HUES48 (cell line): ENCODE measurements around the gene ITPR1.

Experiments
- H3K27ac ChIP-seq: one replicate; pipeline ENCODE4 v1.7.0; 2013; ENCODE audit warnings: low read depth, low read length, inconsistent platforms
- H3K27me3 ChIP-seq: 2 replicates; pipeline ENCODE4 v1.6.1; 2013; ENCODE audit warnings: mild to moderate bottlenecking, low read length; ENCODE audit not compliant: control insufficient read depth, insufficient read depth
- H3K36me3 ChIP-seq: 2 replicates; pipeline ENCODE4 v1.6.1; 2013; ENCODE audit warnings: low read length; ENCODE audit not compliant: control insufficient read depth, insufficient read depth
- H3K4me1 ChIP-seq: 2 replicates; pipeline ENCODE4 v1.6.1; 2013; ENCODE audit warnings: mild to moderate bottlenecking, low read length; ENCODE audit not compliant: control insufficient read depth, insufficient read depth
- H3K4me3 ChIP-seq: 2 replicates; pipeline ENCODE4 v1.5.1; 2013; ENCODE audit warnings: mild to moderate bottlenecking, low read depth, low read length
- H3K9ac ChIP-seq: 2 replicates; pipeline ENCODE4 v1.6.1; 2013; ENCODE audit warnings: mild to moderate bottlenecking, low read depth, low read length, moderate library complexity
- H3K9me3 ChIP-seq: 2 replicates; pipeline ENCODE4 v1.6.1; 2013; ENCODE audit warnings: low read length; ENCODE audit not compliant: control insufficient read depth, insufficient read depth

The ITPR1 gene

GRCh38 chr3:4826237-4827100, 333.3 kb downstream of the ITPR1 start:
- Histone ChIP-seq H3K9me3 (no peaks in the 10 kb centered on the region), H3K27ac (no peak overlapping the region), H3K36me3 (no peaks in the 10 kb centered on the region), H3K4me3 (no peak overlapping the region), H3K9ac (no peak overlapping the region), H3K27me3 (no peaks in the 10 kb centered on the region), H3K4me1 (peaks cover 14% of the 10 kb centered on the region)

- no peaks in the 10 kb centered on the region for H3K27me3 ChIP-seq
- no peak overlapping the region for H3K4me3 ChIP-seq
- peaks cover 14% of the 10 kb centered on the region for H3K4me1 ChIP-seq
- no peak overlapping the region for H3K27ac ChIP-seq
- no peaks in the 10 kb centered on the region for H3K36me3 ChIP-seq
- no peaks in the 10 kb centered on the region for H3K9me3 ChIP-seq
- H3K9ac ChIP-seq: no peak overlapping the region
Observed at GRCh38 chr3:4827767-4828166, 334.6 kb downstream of the ITPR1 start.

- no peak overlapping the region for H3K9ac ChIP-seq
- no peaks in the 10 kb centered on the region for H3K27me3 ChIP-seq
- no peaks in the 10 kb centered on the region for H3K9me3 ChIP-seq
- H3K27ac ChIP-seq: no peak overlapping the region
- H3K36me3 ChIP-seq: no peaks in the 10 kb centered on the region
- H3K4me1 ChIP-seq: peaks cover 14% of the 10 kb centered on the region
- H3K4me3 ChIP-seq: no peak overlapping the region
Observed at GRCh38 chr3:4828279-4829030, 335.3 kb downstream of the ITPR1 start.

- no peaks in the 10 kb centered on the region for H3K9me3 ChIP-seq
- H3K27me3 ChIP-seq: no peaks in the 10 kb centered on the region
- no peak overlapping the region for H3K4me3 ChIP-seq
- H3K4me1 ChIP-seq: peaks cover 14% of the 10 kb centered on the region
- no peaks in the 10 kb centered on the region for H3K36me3 ChIP-seq
- H3K9ac ChIP-seq: no peak overlapping the region
- no peak overlapping the region for H3K27ac ChIP-seq
Observed at GRCh38 chr3:4829031-4829394, 335.9 kb downstream of the ITPR1 start.

- Histone ChIP-seq H3K27ac (no peak overlapping the region), H3K27me3 (no peaks in the 10 kb centered on the region), H3K36me3 (no peaks in the 10 kb centered on the region), H3K4me1 (peaks cover 5% of the 10 kb centered on the region; the same call in 1 of the 2 replicates), H3K9me3 (no peaks in the 10 kb centered on the region), H3K4me3 (no peak overlapping the region), H3K9ac (no peak overlapping the region)
Observed at GRCh38 chr3:4830586-4830914, 337.4 kb downstream of the ITPR1 start.

GRCh38 chr3:4831580-4831950, 338.4 kb downstream of the ITPR1 start:
- H3K9me3 ChIP-seq: no peaks in the 10 kb centered on the region
- H3K27ac ChIP-seq: no peak overlapping the region
- no peaks in the 10 kb centered on the region for H3K27me3 ChIP-seq
- H3K4me3 ChIP-seq: no peak overlapping the region
- H3K9ac ChIP-seq: no peak overlapping the region
- H3K4me1 ChIP-seq: 0 out of 2 replicates have a peak, but pooled peaks cover 3% of the 10 kb centered on the region
- H3K36me3 ChIP-seq: no peaks in the 10 kb centered on the region

- Histone ChIP-seq H3K9ac (no peak overlapping the region), H3K4me1 (0 out of 2 replicates have a peak, but pooled peaks cover 3% of the 10 kb centered on the region), H3K36me3 (no peaks in the 10 kb centered on the region), H3K27ac (no peak overlapping the region), H3K4me3 (no peak overlapping the region), H3K9me3 (no peaks in the 10 kb centered on the region), H3K27me3 (no peaks in the 10 kb centered on the region)
Observed at GRCh38 chr3:4833471-4833870, 340.3 kb downstream of the ITPR1 start.

GRCh38 chr3:4834403-4834866, 341.3 kb downstream of the ITPR1 start:
- no peaks in the 10 kb centered on the region for H3K9me3 ChIP-seq
- H3K36me3 ChIP-seq: no peaks in the 10 kb centered on the region
- no peak overlapping the region for H3K4me3 ChIP-seq
- H3K27ac ChIP-seq: no peak overlapping the region
- H3K9ac ChIP-seq: no peak overlapping the region
- H3K27me3 ChIP-seq: no peaks in the 10 kb centered on the region
- 0 out of 2 replicates have a peak, but pooled peaks cover 3% of the 10 kb centered on the region for H3K4me1 ChIP-seq

GRCh38 chr3:4835616-4836043, 342.5 kb downstream of the ITPR1 start:
- no peaks in the 10 kb centered on the region for H3K27me3 ChIP-seq
- H3K9me3 ChIP-seq: no peaks in the 10 kb centered on the region
- H3K4me3 ChIP-seq: no peak overlapping the region
- H3K27ac ChIP-seq: no peak overlapping the region
- no peaks in the 10 kb centered on the region for H3K36me3 ChIP-seq
- no peak overlapping the region for H3K9ac ChIP-seq
- peaks cover 6% of the 10 kb centered on the region; the same call in 1 of the 2 replicates for H3K4me1 ChIP-seq

GRCh38 chr3:4836516-4836915, 343.4 kb downstream of the ITPR1 start:
- no peak overlapping the region for H3K27ac ChIP-seq
- H3K9me3 ChIP-seq: no peaks in the 10 kb centered on the region
- no peaks in the 10 kb centered on the region for H3K36me3 ChIP-seq
- no peak overlapping the region for H3K9ac ChIP-seq
- H3K4me1 ChIP-seq: peaks cover 3% of the 10 kb centered on the region; the same call in 1 of the 2 replicates
- no peak overlapping the region for H3K4me3 ChIP-seq
- H3K27me3 ChIP-seq: no peaks in the 10 kb centered on the region

- Histone ChIP-seq H3K4me3 (no peak overlapping the region), H3K9ac (no peak overlapping the region), H3K9me3 (no peaks in the 10 kb centered on the region), H3K27me3 (no peaks in the 10 kb centered on the region), H3K27ac (no peak overlapping the region), H3K4me1 (peaks cover 7% of the 10 kb centered on the region; the same call in 1 of the 2 replicates), H3K36me3 (no peaks in the 10 kb centered on the region)
Observed at GRCh38 chr3:4837374-4837930, 344.3 kb downstream of the ITPR1 start.
